Coronary artery (tissue), 2 donors: ENCODE data around the gene RMI2.
A peak's percentile ranks its signal among the peaks of the same experiment; 100 is the strongest.

ENCODE experiments used
- DNase-seq: peaks from one replicate; pipeline ENCODE4 v3.0.0-alpha.2; 2017; ENCODE audit warnings: low spot score
- H3K27ac ChIP-seq, 2 donors: fragments of 200-600 bp; sonication (generic); one replicate each; pipeline ENCODE4 v1.5.1; 2016 to 2019
- H3K4me3 ChIP-seq: fragments of 200-600 bp; sonication (generic); 2 replicates; pipeline ENCODE4 v1.5.1; 2016; ENCODE audit warnings: mild to moderate bottlenecking, moderate library complexity
- CTCF ChIP-seq: fragments of 200-600 bp; sonication (generic); IDR thresholded peaks from one replicate; pipeline ENCODE4 v1.5.1; 2019; ENCODE audit warnings: antibody characterized with exemption

Gene RMI2

GRCh38 chr16:11345040-11345862 lies at the start of gene RMI2:
Gene RMI2, plus strand, starts transcription at chr16:11345459. Its CDS starts 13 bp downstream, at chr16:11345472.
- no peak for TF ChIP-seq CTCF
- Histone ChIP-seq H3K27ac (no peak within 1 kb of the TSS), H3K4me3 (peak within 1 kb of the TSS; percentile 82)
- DNase-seq: peak; percentile 94

- no peak for TF ChIP-seq CTCF
- H3K4me3 ChIP-seq: no peak overlapping the region
- DNase-seq: no peak
- H3K27ac ChIP-seq: no peak overlapping the region
These were observed 49.6 kb upstream of the RMI2 start for GRCh38 chr16:11295672-11296071.

GRCh38 chr16:11296351-11296705 lies 48.9 kb upstream of the RMI2 start:
- Histone ChIP-seq H3K4me3 (no peak overlapping the region), H3K27ac (no peak overlapping the region)
- DNase-seq: no peak
- TF ChIP-seq CTCF: no peak

GRCh38 chr16:11296706-11297491 lies 48.4 kb upstream of the RMI2 start:
- Histone ChIP-seq H3K27ac (no peak overlapping the region), H3K4me3 (peak overlapping the region; percentile 57)
- no peak for DNase-seq
- no peak for TF ChIP-seq CTCF

- DNase-seq: peak; percentile 88
- Histone ChIP-seq H3K27ac (peak overlapping the region in 1 of 2 donors; percentile 35), H3K4me3 (peak overlapping the region; percentile 57)
These were observed 47.6 kb upstream of the RMI2 start for GRCh38 chr16:11297492-11298142.

More at GRCh38 chr16:11297492-11298142, 47.6 kb upstream of the RMI2 start:
- TF ChIP-seq CTCF: no peak
